Hepatocyte (in vitro differentiated cells): ENCODE data around the gene NIPSNAP3A. TPM values are rescaled to one million over a fixed set of nuclear protein-coding genes. Genes with fewer than 3 reads are reported as not detected.

ENCODE experiments used
- DNase-seq: peaks from one replicate; pipeline ENCODE4 v3.0.0-alpha.2; 2016; ENCODE audit warnings: low spot score
- H2AFZ ChIP-seq: fragments of 200-600 bp; sonication (generic); 2 replicates; pipeline ENCODE4 v1.6.0; 2016; ENCODE audit warnings: antibody characterized with exemption, mild to moderate bottlenecking
- H3K27ac ChIP-seq: fragments of 200-600 bp; sonication (generic); 2 replicates; pipeline ENCODE4 v1.5.1; 2016; ENCODE audit warnings: mild to moderate bottlenecking
- H3K27me3 ChIP-seq: fragments of 200-600 bp; sonication (generic); 2 replicates; pipeline ENCODE4 v1.6.1; 2016
- H3K36me3 ChIP-seq: fragments of 200-600 bp; sonication (generic); replicated peaks from 2 replicates; pipeline ENCODE4 v1.5.1; 2016; ENCODE audit warnings: low read depth; ENCODE audit not compliant: insufficient read depth
- H3K4me1 ChIP-seq: fragments of 200-600 bp; sonication (generic); 2 replicates; pipeline ENCODE4 v1.5.1; 2016; ENCODE audit warnings: mild to moderate bottlenecking, moderate library complexity; ENCODE audit not compliant: insufficient read depth
- H3K4me2 ChIP-seq: fragments of 200-600 bp; sonication (generic); 2 replicates; pipeline ENCODE4 v1.6.0; 2016
- H3K4me3 ChIP-seq: fragments of 200-600 bp; sonication (generic); 2 replicates; pipeline ENCODE4 v1.5.1; 2016; ENCODE audit warnings: mild to moderate bottlenecking
- H3K79me2 ChIP-seq: fragments of 200-600 bp; sonication (generic); 2 replicates; pipeline ENCODE4 v1.6.0; 2017; ENCODE audit warnings: mild to moderate bottlenecking
- H3K9me2 ChIP-seq: fragments of 200-600 bp; sonication (generic); replicated peaks from 2 replicates; pipeline ENCODE4 v1.6.0; 2017; ENCODE audit warnings: mild to moderate bottlenecking; ENCODE audit not compliant: insufficient read depth
- H3K9me3 ChIP-seq: fragments of 200-600 bp; sonication (generic); 2 replicates; pipeline ENCODE4 v1.5.1; 2016; ENCODE audit warnings: low read depth, mild to moderate bottlenecking
- H4K20me1 ChIP-seq: fragments of 200-600 bp; sonication (generic); 2 replicates; pipeline ENCODE4 v1.6.0; 2016; ENCODE audit warnings: mild to moderate bottlenecking; ENCODE audit not compliant: insufficient read depth, poor library complexity, severe bottlenecking
- EZH2 ChIP-seq: fragments of 200-600 bp; sonication (generic); IDR thresholded peaks from 2 replicates; pipeline ENCODE4 v1.6.1; 2016; ENCODE audit warnings: antibody characterized with exemption, mild to moderate bottlenecking, borderline replicate concordance
- EZH2phosphoT487 ChIP-seq: fragments of 200-600 bp; sonication (generic); IDR thresholded peaks from one replicate; pipeline ENCODE4 v1.6.1; 2018; ENCODE audit warnings: antibody characterized with exemption, mild to moderate bottlenecking, low read depth, moderate library complexity; ENCODE audit not compliant: unreplicated experiment, severe bottlenecking
- WGBS: methylation state at CpG from one replicate; pipeline ENCODE4 v1.1.6; 2016; ENCODE audit warnings: low lambda C conversion rate; ENCODE audit errors: missing lambda C conversion rate; 5-methylcytosine and 5-hydroxymethylcytosine counted together
- polyA plus RNA-seq: library from polyadenylated mRNA; unstranded; fragments of >200 nt; fragmentation: Nextera tagmentation; extraction: Ambion mirVana; gene quantifications from 2 replicates; pipeline ENCODE4 v1.2.1, GENCODE V29; 2016
- total RNA-seq: library from RNA; depleted of rRNA; stranded (reverse); fragments of >200 nt; gene quantifications from 2 replicates; pipeline ENCODE4 v1.2.3, GENCODE V29; 2014
- TF ChIP-seq, protein P1 (sequence below): fragments of 200-600 bp; sonication (generic); IDR thresholded peaks from 2 replicates; pipeline ENCODE4 v1.5.1; 2016; ENCODE audit warnings: antibody characterized with exemption, mild to moderate bottlenecking; ENCODE audit not compliant: poor library complexity

The NIPSNAP3A gene
- total and polyA plus RNA-seq, 2 experiments from 2014 or later = 37.3 to 47.8 TPM

DNA sequence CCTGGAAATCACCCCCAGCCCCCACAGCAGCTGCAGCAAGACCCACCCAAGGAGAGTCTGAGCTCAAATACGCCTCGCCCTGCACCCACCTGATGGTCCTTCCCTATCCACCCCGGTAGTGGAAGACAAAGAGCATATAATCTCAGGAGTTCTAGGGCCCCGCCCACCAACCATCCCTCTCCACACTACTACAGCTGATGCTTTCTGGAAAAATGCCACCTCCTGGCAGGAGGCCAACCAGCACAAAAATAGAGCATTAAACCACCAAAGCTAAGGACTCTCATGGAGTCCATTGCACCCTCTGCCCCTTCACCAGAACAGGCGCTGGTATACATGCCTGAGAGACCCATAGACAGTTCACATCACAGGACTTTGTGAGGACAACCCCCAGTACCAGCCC is 22.5 kb upstream of the NIPSNAP3A start:
- Histone ChIP-seq H4K20me1 (no peaks in the 10 kb centered on the region), H3K36me3 (no peaks in the 10 kb centered on the region), H2AFZ (no peak overlapping the region), H3K4me1 (no peaks in the 10 kb centered on the region), H3K4me3 (no peak overlapping the region), H3K27ac (no peak overlapping the region), H3K9me2 (no peaks in the 10 kb centered on the region), H3K9me3 (no peaks in the 10 kb centered on the region), H3K27me3 (no peaks in the 10 kb centered on the region), H3K79me2 (no peaks in the 10 kb centered on the region), H3K4me2 (no peak overlapping the region)
- 95% methylated on average over 5 of the region's 5 CpGs for WGBS
- no peak for DNase-seq
- TF ChIP-seq EZH2 (no peak), EZH2phosphoT487 (no peak)
- TF ChIP-seq, protein P1, sequence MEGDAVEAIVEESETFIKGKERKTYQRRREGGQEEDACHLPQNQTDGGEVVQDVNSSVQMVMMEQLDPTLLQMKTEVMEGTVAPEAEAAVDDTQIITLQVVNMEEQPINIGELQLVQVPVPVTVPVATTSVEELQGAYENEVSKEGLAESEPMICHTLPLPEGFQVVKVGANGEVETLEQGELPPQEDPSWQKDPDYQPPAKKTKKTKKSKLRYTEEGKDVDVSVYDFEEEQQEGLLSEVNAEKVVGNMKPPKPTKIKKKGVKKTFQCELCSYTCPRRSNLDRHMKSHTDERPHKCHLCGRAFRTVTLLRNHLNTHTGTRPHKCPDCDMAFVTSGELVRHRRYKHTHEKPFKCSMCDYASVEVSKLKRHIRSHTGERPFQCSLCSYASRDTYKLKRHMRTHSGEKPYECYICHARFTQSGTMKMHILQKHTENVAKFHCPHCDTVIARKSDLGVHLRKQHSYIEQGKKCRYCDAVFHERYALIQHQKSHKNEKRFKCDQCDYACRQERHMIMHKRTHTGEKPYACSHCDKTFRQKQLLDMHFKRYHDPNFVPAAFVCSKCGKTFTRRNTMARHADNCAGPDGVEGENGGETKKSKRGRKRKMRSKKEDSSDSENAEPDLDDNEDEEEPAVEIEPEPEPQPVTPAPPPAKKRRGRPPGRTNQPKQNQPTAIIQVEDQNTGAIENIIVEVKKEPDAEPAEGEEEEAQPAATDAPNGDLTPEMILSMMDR = no peak

GRCh38 chr9:104738452-104738851 is 9.0 kb upstream of the NIPSNAP3A start:
- Histone ChIP-seq H3K4me1 (no peaks in the 10 kb centered on the region), H2AFZ (no peak overlapping the region), H3K9me3 (no peaks in the 10 kb centered on the region), H3K36me3 (no peaks in the 10 kb centered on the region), H3K27me3 (no peaks in the 10 kb centered on the region), H4K20me1 (no peaks in the 10 kb centered on the region), H3K9me2 (no peaks in the 10 kb centered on the region), H3K27ac (no peak overlapping the region), H3K79me2 (no peaks in the 10 kb centered on the region), H3K4me3 (no peak overlapping the region), H3K4me2 (no peak overlapping the region)
- 35% methylated on average over 3 of the region's 3 CpGs for WGBS
- DNase-seq = no peak
- TF ChIP-seq, protein P1 = no peak
- TF ChIP-seq EZH2 (no peak), EZH2phosphoT487 (no peak)

- Histone ChIP-seq H3K9me3 (no peaks in the 10 kb centered on the region), H3K79me2 (no peaks in the 10 kb centered on the region), H3K27me3 (no peaks in the 10 kb centered on the region), H3K9me2 (no peaks in the 10 kb centered on the region), H3K4me3 (no peak overlapping the region), H4K20me1 (no peaks in the 10 kb centered on the region), H3K27ac (no peak overlapping the region), H2AFZ (no peak overlapping the region), H3K4me2 (no peak overlapping the region), H3K36me3 (no peaks in the 10 kb centered on the region), H3K4me1 (no peaks in the 10 kb centered on the region)
- DNase-seq = no peak
- TF ChIP-seq, protein P1 = no peak
- no peak for TF ChIP-seq EZH2phosphoT487
- no peak for TF ChIP-seq EZH2
- WGBS = 55% methylated on average over 1 of the region's 1 CpG
Observed at GRCh38 chr9:104740621-104741020, 6.9 kb upstream of the NIPSNAP3A start.
